Neutrophil (primary cell): ENCODE data around the gene FIZ1.

ENCODE experiments used
- H3K27ac ChIP-seq: fragments of 200-600 bp; sonication (generic); 2 replicates; pipeline ENCODE4 v1.5.1; 2016; ENCODE audit warnings: mild to moderate bottlenecking, moderate library complexity
- H3K27me3 ChIP-seq: fragments of 200-600 bp; sonication (generic); 2 replicates; pipeline ENCODE4 v1.6.0; 2016; ENCODE audit warnings: mild to moderate bottlenecking
- H3K36me3 ChIP-seq: fragments of 200-600 bp; sonication (generic); 2 replicates; pipeline ENCODE4 v1.5.1; 2017
- H3K4me1 ChIP-seq, 2 experiments: fragments of 200-600 bp in 1 of 2; sonication (generic) in 1 of 2; 1 replicate in 1 of 2; 2 replicates in 1 of 2; pipeline versions ENCODE4 v1.5.1 to v1.6.1; 2013 to 2016; ENCODE audit warnings: low read depth in 1 of 2, low read length in 1 of 2, mild to moderate bottlenecking in 1 of 2, moderate library complexity in 1 of 2; ENCODE audit not compliant: control insufficient read depth in 1 of 2, insufficient read depth in 1 of 2
- H3K4me3 ChIP-seq, 2 experiments: fragments of 200-600 bp in 1 of 2; sonication (generic) in 1 of 2; 1 replicate in 1 of 2; 2 replicates in 1 of 2; pipeline ENCODE4 v1.5.1; 2013 to 2016; ENCODE audit warnings: low read depth in 1 of 2, low read length in 1 of 2, mild to moderate bottlenecking in 1 of 2, moderate library complexity in 1 of 2
- H3K9me3 ChIP-seq: fragments of 200-600 bp; sonication (generic); 2 replicates; pipeline ENCODE4 v1.5.1; 2016
- TF ChIP-seq, protein P1 (sequence below): fragments of 200-600 bp; sonication (generic); IDR thresholded peaks from 2 replicates; pipeline ENCODE4 v1.5.1; 2016; ENCODE audit warnings: antibody characterized with exemption

Gene FIZ1

DNA sequence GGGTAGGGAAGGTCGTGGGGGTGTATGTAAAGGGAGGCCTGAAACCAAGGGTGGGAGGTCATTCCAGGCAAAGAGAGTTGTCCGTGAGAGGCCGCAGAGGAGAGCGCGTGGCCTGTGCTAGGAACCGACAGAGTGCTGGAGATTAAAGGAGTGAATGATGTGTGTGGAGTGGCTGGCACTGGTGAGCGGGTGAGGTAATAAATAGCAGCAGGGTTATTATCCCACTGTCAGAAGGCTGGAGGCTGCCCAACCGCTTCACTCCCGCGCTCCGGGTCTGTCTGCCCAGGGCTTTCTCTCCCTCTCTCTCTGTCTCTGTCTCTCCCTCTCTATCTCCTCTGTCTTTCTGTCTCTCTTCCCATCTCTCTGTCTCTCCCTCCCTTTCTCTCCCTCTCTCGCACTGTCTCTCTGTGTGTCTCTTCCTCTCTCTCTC is 36.0 kb downstream of the FIZ1 start:
- H3K4me1 ChIP-seq = no peaks in the 10 kb centered on the region
- no peak overlapping the region for H3K4me3 ChIP-seq
- no peaks in the 10 kb centered on the region for H3K36me3 ChIP-seq
- H3K27me3 ChIP-seq = peaks cover 6% of the 10 kb centered on the region
- TF ChIP-seq, protein P1, sequence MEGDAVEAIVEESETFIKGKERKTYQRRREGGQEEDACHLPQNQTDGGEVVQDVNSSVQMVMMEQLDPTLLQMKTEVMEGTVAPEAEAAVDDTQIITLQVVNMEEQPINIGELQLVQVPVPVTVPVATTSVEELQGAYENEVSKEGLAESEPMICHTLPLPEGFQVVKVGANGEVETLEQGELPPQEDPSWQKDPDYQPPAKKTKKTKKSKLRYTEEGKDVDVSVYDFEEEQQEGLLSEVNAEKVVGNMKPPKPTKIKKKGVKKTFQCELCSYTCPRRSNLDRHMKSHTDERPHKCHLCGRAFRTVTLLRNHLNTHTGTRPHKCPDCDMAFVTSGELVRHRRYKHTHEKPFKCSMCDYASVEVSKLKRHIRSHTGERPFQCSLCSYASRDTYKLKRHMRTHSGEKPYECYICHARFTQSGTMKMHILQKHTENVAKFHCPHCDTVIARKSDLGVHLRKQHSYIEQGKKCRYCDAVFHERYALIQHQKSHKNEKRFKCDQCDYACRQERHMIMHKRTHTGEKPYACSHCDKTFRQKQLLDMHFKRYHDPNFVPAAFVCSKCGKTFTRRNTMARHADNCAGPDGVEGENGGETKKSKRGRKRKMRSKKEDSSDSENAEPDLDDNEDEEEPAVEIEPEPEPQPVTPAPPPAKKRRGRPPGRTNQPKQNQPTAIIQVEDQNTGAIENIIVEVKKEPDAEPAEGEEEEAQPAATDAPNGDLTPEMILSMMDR = no peak
- H3K9me3 ChIP-seq = no peaks in the 10 kb centered on the region
- no peak overlapping the region for H3K27ac ChIP-seq

DNA sequence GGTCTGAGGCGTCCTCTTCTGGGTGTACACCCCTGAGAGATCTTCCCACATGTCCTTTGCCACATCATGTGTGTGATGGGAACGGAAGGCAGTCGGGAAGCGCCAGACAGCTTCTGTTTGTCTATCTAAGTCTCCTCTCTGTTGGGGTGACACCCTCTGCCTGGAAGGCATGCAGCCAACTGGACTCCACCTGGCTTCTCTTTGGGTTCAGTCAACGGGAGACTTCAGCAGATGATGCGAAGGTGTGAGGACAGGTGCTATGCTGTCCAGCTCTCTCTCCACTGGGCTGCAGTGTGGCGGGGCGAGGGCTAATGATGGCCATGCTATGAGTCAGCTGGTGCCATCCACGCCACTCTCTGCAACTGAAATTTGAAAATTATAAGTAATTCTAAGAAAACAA is 39.6 kb downstream of the FIZ1 start:
- Histone ChIP-seq H3K27ac (no peak overlapping the region), H3K4me1 (no peaks in the 10 kb centered on the region)
- TF ChIP-seq, protein P1 = no peak

DNA sequence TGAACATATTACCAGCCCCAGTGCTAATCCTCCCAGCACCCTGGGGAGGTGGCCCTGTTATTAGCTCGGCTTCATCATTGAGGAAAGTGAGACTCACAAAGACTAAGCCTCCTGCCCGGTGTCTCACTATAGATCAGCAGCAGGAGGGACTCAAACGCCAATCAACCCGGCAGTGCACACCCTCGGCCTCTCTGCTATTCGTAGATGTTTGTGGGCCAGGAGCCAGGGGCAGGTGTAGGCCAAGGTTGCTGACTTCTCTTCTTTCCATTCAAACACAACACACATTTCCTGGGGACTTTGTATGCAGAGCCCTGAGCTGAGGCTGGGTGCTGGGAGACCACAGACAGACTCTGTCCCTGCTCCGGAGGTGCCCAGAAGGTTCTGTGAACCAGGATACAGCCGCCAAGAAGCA is 44.6 kb downstream of the FIZ1 start:
- Histone ChIP-seq H3K27me3 (peaks cover 9% of the 10 kb centered on the region), H3K27ac (no peak overlapping the region)
- TF ChIP-seq, protein P1 = no peak

More for the DNA sequence above, 39.6 kb downstream of the FIZ1 start:
- Histone ChIP-seq H3K9me3 (no peaks in the 10 kb centered on the region), H3K27me3 (no peaks in the 10 kb centered on the region), H3K4me3 (no peak overlapping the region), H3K36me3 (no peaks in the 10 kb centered on the region)

DNA sequence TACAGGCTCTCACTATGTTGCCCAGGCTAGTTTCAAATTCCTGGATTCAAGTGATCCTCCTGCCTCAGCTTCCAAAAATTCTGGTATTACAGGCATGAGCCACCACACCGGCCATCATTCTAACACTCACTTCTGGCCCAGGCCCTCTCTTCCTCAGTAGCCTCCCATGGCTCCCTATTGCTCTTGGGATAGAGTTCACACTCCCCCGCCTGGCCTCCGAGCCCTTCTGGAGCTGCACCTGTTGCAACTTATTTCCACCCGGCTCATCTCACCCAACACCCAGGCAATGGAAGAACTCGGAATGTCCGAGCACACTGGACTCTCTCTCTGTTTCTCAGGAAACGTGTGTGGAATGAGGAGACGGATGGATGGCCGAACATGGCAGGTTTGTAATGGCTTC is 45.0 kb downstream of the FIZ1 start:
- Histone ChIP-seq H3K9me3 (no peaks in the 10 kb centered on the region), H3K4me3 (no peak overlapping the region), H3K36me3 (no peaks in the 10 kb centered on the region), H3K4me1 (no peaks in the 10 kb centered on the region), H3K27ac (no peak overlapping the region), H3K27me3 (peaks cover 12% of the 10 kb centered on the region)
- TF ChIP-seq, protein P1 = no peak

More for the DNA sequence above, 44.6 kb downstream of the FIZ1 start:
- Histone ChIP-seq H3K4me3 (no peak overlapping the region), H3K36me3 (no peaks in the 10 kb centered on the region), H3K9me3 (no peaks in the 10 kb centered on the region), H3K4me1 (no peaks in the 10 kb centered on the region)

DNA sequence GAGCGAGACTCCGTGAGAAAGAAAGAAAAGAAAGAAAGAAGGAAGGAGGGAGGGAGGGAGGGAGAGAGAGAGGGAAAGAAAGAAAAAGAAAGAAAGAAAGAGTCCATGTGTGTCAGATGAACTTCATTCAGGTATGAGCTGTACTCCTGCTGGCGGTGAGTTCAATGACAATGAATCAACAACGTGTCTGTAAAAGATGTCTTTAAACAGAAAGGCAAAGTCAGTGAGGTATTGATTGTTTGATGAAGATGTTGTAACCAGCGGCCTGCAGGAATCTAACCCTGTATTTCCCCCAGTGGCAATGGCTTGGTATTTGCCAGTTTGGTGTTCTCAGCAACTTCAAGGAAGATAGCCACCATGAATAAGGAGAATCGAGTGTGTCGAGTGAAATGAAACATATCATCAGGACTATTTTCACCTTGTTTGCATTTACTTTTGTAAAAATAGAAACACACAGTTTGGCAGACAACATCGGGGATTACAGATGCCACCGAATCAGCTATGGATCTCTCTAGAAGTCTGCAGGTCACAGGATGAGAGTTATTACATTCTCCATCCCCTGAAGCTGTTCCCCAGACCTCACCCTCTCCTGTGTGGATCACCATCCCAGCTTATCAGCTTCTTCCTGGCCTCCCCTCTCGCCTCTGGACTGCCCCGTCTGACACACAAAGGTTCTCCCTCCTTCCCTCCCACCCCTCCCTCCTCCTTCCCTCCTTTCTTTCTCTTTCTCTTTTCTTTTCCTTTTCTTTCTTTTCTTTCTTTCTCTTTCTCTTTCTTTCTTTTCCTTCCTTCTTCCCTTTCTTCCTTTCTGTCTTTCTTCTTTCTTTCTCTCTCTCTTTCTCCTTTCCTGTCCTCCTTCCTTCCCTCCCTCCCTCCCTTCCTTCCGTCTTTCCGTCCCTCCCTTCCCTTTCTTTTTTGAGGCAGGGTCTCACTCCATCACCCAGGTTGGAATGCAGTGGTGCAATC is 45.8 kb downstream of the FIZ1 start:
- H3K27ac ChIP-seq = no peak overlapping the region
- no peaks in the 10 kb centered on the region for H3K4me1 ChIP-seq
- H3K27me3 ChIP-seq = peaks cover 14% of the 10 kb centered on the region
- no peaks in the 10 kb centered on the region for H3K36me3 ChIP-seq
- TF ChIP-seq, protein P1 = no peak
- no peak overlapping the region for H3K4me3 ChIP-seq
- no peaks in the 10 kb centered on the region for H3K9me3 ChIP-seq
